H9 (cell line): ENCODE measurements around the gene HNMT. TPM values are rescaled to one million over a fixed set of nuclear protein-coding genes. Genes with fewer than 3 reads are reported as not detected.

Experiments
- DNase-seq: peaks from one replicate; pipeline ENCODE4 v3.0.0-alpha.2; 2017
- H2AFZ ChIP-seq: one replicate; pipeline ENCODE4 v1.6.1; 2013; ENCODE audit warnings: mild to moderate bottlenecking, low read length, control low read depth, moderate library complexity
- H2AK5ac ChIP-seq: 2 replicates; pipeline ENCODE4 v1.6.1; 2013; ENCODE audit warnings: low read length, control low read depth, mixed read lengths; ENCODE audit not compliant: insufficient read length
- H2BK120ac ChIP-seq: one replicate; pipeline ENCODE4 v1.6.1; 2013; ENCODE audit warnings: low read depth, mild to moderate bottlenecking, low read length, control low read depth, inconsistent platforms; ENCODE audit not compliant: poor library complexity, severe bottlenecking
- H2BK12ac ChIP-seq: 2 replicates; pipeline ENCODE4 v1.6.1; 2013; ENCODE audit warnings: low read length, control low read depth, mixed read lengths, low read depth; ENCODE audit not compliant: insufficient read length
- H2BK15ac ChIP-seq: 2 replicates; pipeline ENCODE4 v1.6.1; 2013; ENCODE audit warnings: low read depth, low read length, control low read depth
- H2BK20ac ChIP-seq: one replicate; pipeline ENCODE4 v1.6.1; 2013; ENCODE audit warnings: low read depth, mild to moderate bottlenecking, low read length, control low read depth, inconsistent platforms; ENCODE audit not compliant: poor library complexity, severe bottlenecking
- H2BK5ac ChIP-seq: 2 replicates; pipeline ENCODE4 v1.6.1; 2013; ENCODE audit warnings: low read length, control low read depth, mixed read lengths; ENCODE audit not compliant: insufficient read length
- H3K14ac ChIP-seq: 2 replicates; pipeline ENCODE4 v1.6.1; 2013; ENCODE audit warnings: low read length, control low read depth; ENCODE audit not compliant: insufficient read depth
- H3K18ac ChIP-seq: 2 replicates; pipeline ENCODE4 v1.6.1; 2013; ENCODE audit warnings: low read depth, mild to moderate bottlenecking, mixed read lengths, low read length, control low read depth; ENCODE audit not compliant: insufficient read length
- H3K23ac ChIP-seq: 2 replicates; pipeline ENCODE4 v1.6.1; 2013; ENCODE audit warnings: low read length, control low read depth, mixed read lengths, low read depth; ENCODE audit not compliant: insufficient read length
- H3K23me2 ChIP-seq: 2 replicates; pipeline ENCODE4 v1.6.1; 2013; ENCODE audit warnings: low read depth, mild to moderate bottlenecking, mixed read lengths, low read length, control low read depth; ENCODE audit not compliant: insufficient read length, poor library complexity, severe bottlenecking
- H3K27ac ChIP-seq: 2 replicates; pipeline ENCODE4 v1.5.1; 2013; ENCODE audit warnings: low read length, control low read depth, mixed read lengths, low read depth; ENCODE audit not compliant: insufficient read length
- H3K27me3 ChIP-seq: 2 replicates; pipeline ENCODE4 v1.6.1; 2013; ENCODE audit warnings: low read length, control low read depth, inconsistent platforms; ENCODE audit not compliant: insufficient read depth
- H3K4ac ChIP-seq: 2 replicates; pipeline ENCODE4 v1.6.1; 2013; ENCODE audit warnings: low read depth, mild to moderate bottlenecking, control low read depth, inconsistent platforms, low read length, moderate library complexity
- H3K4me1 ChIP-seq: 2 replicates; pipeline ENCODE4 v1.6.1; 2013; ENCODE audit warnings: low read length, control low read depth, inconsistent platforms; ENCODE audit not compliant: insufficient read depth
- H3K4me2 ChIP-seq: 2 replicates; pipeline ENCODE4 v1.6.1; 2013; ENCODE audit warnings: low read length, control low read depth, mixed read lengths; ENCODE audit not compliant: insufficient read length, insufficient read depth
- H3K56ac ChIP-seq: 2 replicates; pipeline ENCODE4 v1.6.1; 2013; ENCODE audit warnings: low read depth, mild to moderate bottlenecking, mixed read lengths, low read length, control low read depth; ENCODE audit not compliant: insufficient read length
- H3K79me1 ChIP-seq: 2 replicates; pipeline ENCODE4 v1.6.1; 2013; ENCODE audit warnings: low read depth, mild to moderate bottlenecking, moderate library complexity, low read length, control low read depth, inconsistent platforms; ENCODE audit not compliant: insufficient read depth, poor library complexity, severe bottlenecking
- H3K79me2 ChIP-seq: 2 replicates; pipeline ENCODE4 v1.6.1; 2013; ENCODE audit warnings: low read length, control low read depth, inconsistent platforms; ENCODE audit not compliant: insufficient read depth
- H3K9ac ChIP-seq: 2 replicates; pipeline ENCODE4 v1.6.1; 2013; ENCODE audit warnings: low read length, control low read depth, mixed read lengths; ENCODE audit not compliant: insufficient read length; ENCODE audit errors: extremely low read depth
- H3K9me3 ChIP-seq: one replicate; pipeline ENCODE4 v1.6.1; 2013; ENCODE audit warnings: low read depth, low read length, inconsistent platforms; ENCODE audit not compliant: control insufficient read depth
- H3T11ph ChIP-seq: one replicate; pipeline ENCODE4 v1.6.1; 2013; ENCODE audit warnings: mild to moderate bottlenecking, low read length, control low read depth, inconsistent platforms
- H4K20me1 ChIP-seq: one replicate; pipeline ENCODE4 v1.6.1; 2013; ENCODE audit not compliant: control insufficient read depth, insufficient read length, insufficient read depth
- H4K5ac ChIP-seq: 2 replicates; pipeline ENCODE4 v1.6.1; 2013; ENCODE audit warnings: low read depth, mild to moderate bottlenecking, mixed read lengths, low read length, control low read depth; ENCODE audit not compliant: insufficient read length
- H4K8ac ChIP-seq: replicated peaks from 2 replicates; pipeline ENCODE4 v1.6.1; 2013; ENCODE audit warnings: low read length, control low read depth, mixed read lengths, low read depth; ENCODE audit not compliant: insufficient read length
- H4K91ac ChIP-seq: 2 replicates; pipeline ENCODE4 v1.6.1; 2013; ENCODE audit warnings: low read depth, mild to moderate bottlenecking, moderate library complexity, mixed read lengths, low read length, control low read depth; ENCODE audit not compliant: insufficient read length
- H3K27ac Mint-ChIP-seq, 3 experiments: 2 replicates in 2 of 3; 3 replicates in 1 of 3; pipeline ENCODE4 v1.8.0; 2020 to 2021; ENCODE audit warnings: mixed read lengths in 3 of 3, mild to moderate bottlenecking in 1 of 3, moderate library complexity in 1 of 3
- H3K27me3 Mint-ChIP-seq: 2 replicates; pipeline ENCODE4 v1.8.0; 2021; ENCODE audit warnings: low read depth, mild to moderate bottlenecking, moderate library complexity, mixed read lengths
- H3K36me3 Mint-ChIP-seq, 3 experiments: 2 replicates in 2 of 3; 3 replicates in 1 of 3; pipeline ENCODE4 v1.8.0; 2020 to 2021; ENCODE audit warnings: low read depth in 3 of 3, mixed read lengths in 3 of 3; ENCODE audit not compliant: insufficient read depth in 1 of 3
- H3K4me1 Mint-ChIP-seq, 2 experiments: 2 replicates each; pipeline ENCODE4 v1.8.0; 2020; ENCODE audit warnings: mixed read lengths in 2 of 2
- H3K4me3 Mint-ChIP-seq, 2 experiments: 2 replicates in 1 of 2; 3 replicates in 1 of 2; pipeline ENCODE4 v1.8.0; 2020 to 2021; ENCODE audit warnings: mild to moderate bottlenecking in 2 of 2, mixed read lengths in 2 of 2, moderate library complexity in 1 of 2
- H3K9me3 Mint-ChIP-seq, 2 experiments: 2 replicates in 1 of 2; 3 replicates in 1 of 2; pipeline ENCODE4 v1.8.0; 2020; ENCODE audit warnings: mild to moderate bottlenecking in 2 of 2, mixed read lengths in 2 of 2, moderate library complexity in 1 of 2
- CTCF ChIP-seq: fragments of 200-600 bp; sonication (generic); conservative IDR thresholded peaks from 3 replicates; pipeline ENCODE4 v1.8.0; 2021; ENCODE audit warnings: antibody characterized with exemption, mild to moderate bottlenecking
- WGBS: extraction: QIAGEN DNeasy Blood & Tissue Kit; methylation state at CpG from one replicate; pipeline ENCODE4 v1.1.7; 2013; ENCODE audit warnings: missing lambda C conversion rate, low lambda C conversion rate, mixed read lengths; ENCODE audit not compliant: insufficient read length; ENCODE audit errors: extremely low coverage; 5-methylcytosine and 5-hydroxymethylcytosine counted together
- total RNA-seq: library from RNA; stranded (reverse); gene quantifications from 2 replicates; pipeline ENCODE4 v1.2.1, GENCODE V29; 2021

Gene HNMT
- total RNA-seq, 1 experiment from 2014 or later = 1.3 TPM

- WGBS = no CpG with 5 or more reads among the region's 1 CpG
- no peak overlapping the region for H2AFZ ChIP-seq
Observed at GRCh38 chr2:137999273-137999672, 35.0 kb downstream of the HNMT start.

More at GRCh38 chr2:137999273-137999672, 35.0 kb downstream of the HNMT start:
- no peak overlapping the region for H4K5ac ChIP-seq
- H3K4me2 ChIP-seq = no peak overlapping the region
- no peak overlapping the region for H3K9ac ChIP-seq
- H3K4ac ChIP-seq = no peak overlapping the region
- Mint-ChIP-seq H3K27ac (no peak overlapping the region), H3K36me3 (no peaks in the 10 kb centered on the region; a peak in 1 of 7 replicates), H3K4me1 (no peaks in the 10 kb centered on the region), H3K4me3 (no peak overlapping the region), H3K9me3 (peaks cover 2 to 10% of the 10 kb centered on the region in 2 experiments; a peak in 3 of 5 replicates), H3K27me3 (no peaks in the 10 kb centered on the region)
- no peak overlapping the region for H2BK20ac ChIP-seq
- no peak overlapping the region for H3K14ac ChIP-seq
- H4K91ac ChIP-seq = no peak overlapping the region
- H3K23ac ChIP-seq = no peak overlapping the region
- H3K4me1 ChIP-seq = no peaks in the 10 kb centered on the region
- H3K79me1 ChIP-seq = no peaks in the 10 kb centered on the region
- no peaks in the 10 kb centered on the region for H4K20me1 ChIP-seq
- no peak overlapping the region for H2BK120ac ChIP-seq
- H2BK5ac ChIP-seq = no peak overlapping the region
- no peaks in the 10 kb centered on the region for H3K9me3 ChIP-seq
- no peak overlapping the region for H4K8ac ChIP-seq
- DNase-seq = no peak
- H2BK12ac ChIP-seq = no peak overlapping the region
- H3K23me2 ChIP-seq = no peaks in the 10 kb centered on the region
- TF ChIP-seq CTCF = no peak
- no peak overlapping the region for H3K18ac ChIP-seq
- no peak overlapping the region for H3K56ac ChIP-seq
- H2BK15ac ChIP-seq = no peak overlapping the region
- no peak overlapping the region for H2AK5ac ChIP-seq
- no peaks in the 10 kb centered on the region for H3K79me2 ChIP-seq
- no peak overlapping the region for H3K27ac ChIP-seq
- H3T11ph ChIP-seq = no peak overlapping the region
- H3K27me3 ChIP-seq = no peaks in the 10 kb centered on the region
